HAP-1 (cell line): ENCODE data around the gene C14orf119.
A peak's percentile ranks its signal among the peaks of the same experiment; 100 is the strongest.

Experiments used
- DNase-seq, 2 experiments: peaks; one replicate each; pipeline ENCODE4 v3.0.0-alpha.2; 2016 to 2020; ENCODE audit warnings: low spot score in 2 of 2
- H3K27me3 ChIP-seq: fragments of 250-450 bp; sonication (Bioruptor Pico); 2 replicates; pipeline ENCODE4 v1.5.1; 2020; ENCODE audit warnings: low read depth, mild to moderate bottlenecking, moderate library complexity
- H3K36me3 ChIP-seq: fragments of 250-450 bp; sonication (Bioruptor Pico); replicated peaks from 2 replicates; pipeline ENCODE4 v1.5.1; 2020; ENCODE audit warnings: mild to moderate bottlenecking
- H3K4me1 ChIP-seq: fragments of 250-450 bp; sonication (Bioruptor Pico); 2 replicates; pipeline ENCODE4 v1.5.1; 2020; ENCODE audit warnings: mild to moderate bottlenecking
- H3K4me3 ChIP-seq: fragments of 250-450 bp; sonication (Bioruptor Pico); 2 replicates; pipeline ENCODE4 v1.5.1; 2020; ENCODE audit warnings: mild to moderate bottlenecking, moderate library complexity
- H3K9me3 ChIP-seq: fragments of 250-450 bp; sonication (Bioruptor Pico); 2 replicates; pipeline ENCODE4 v1.5.1; 2020; ENCODE audit warnings: mild to moderate bottlenecking, moderate library complexity
- in situ Hi-C: fragments of 300-500 bp; cut with MboI; formaldehyde crosslinking; loops from 3 replicates; pipeline ENCODE4 v1.14.3; 2020; ENCODE audit warnings: low sequenced_read_pairs, inconsistent platforms, mixed read lengths

The C14orf119 gene

DNA sequence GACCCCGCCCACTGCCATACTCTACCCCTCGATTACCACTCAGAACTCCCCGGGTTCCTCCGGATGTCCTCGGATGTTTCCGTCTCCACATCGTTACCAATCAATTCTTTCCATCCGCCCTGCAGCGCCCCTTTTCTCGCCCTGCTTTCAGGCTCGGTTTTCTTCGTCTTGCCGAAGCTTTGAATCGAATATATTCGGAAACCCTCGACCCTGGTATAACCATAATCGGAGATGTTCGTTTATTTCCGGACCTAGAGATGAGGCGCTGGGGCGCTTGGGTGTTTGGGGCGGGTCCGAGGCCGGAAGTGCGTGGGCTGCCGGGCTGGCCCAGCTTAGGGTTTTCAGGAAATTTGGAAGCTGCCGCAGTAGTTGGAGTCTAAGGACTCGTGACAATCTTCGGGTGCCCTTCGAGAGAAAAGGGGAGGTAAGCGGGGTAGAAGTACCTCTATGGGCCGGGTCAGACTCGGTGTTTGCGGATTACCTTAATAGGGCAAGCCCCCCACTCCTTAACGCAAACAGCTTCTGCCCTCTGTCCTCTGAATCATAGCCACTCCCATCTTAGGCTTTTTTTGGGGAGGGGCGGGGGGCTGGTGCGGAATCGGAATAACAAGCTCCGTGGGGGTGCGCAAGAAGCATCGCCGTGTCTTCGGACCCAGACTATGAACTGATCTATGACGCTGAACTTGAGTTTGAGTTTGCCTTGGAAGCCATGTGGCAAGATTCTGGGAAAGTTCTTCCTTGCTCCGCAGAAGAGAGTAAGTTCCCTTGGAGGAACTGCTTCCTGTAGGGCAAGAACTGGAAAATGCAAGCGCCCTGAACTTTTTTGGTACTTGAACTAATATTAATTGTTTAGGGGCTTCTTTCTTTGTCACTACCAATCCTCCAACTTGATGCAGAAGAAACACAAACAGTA lies at the start of gene C14orf119:
Gene C14orf119, plus strand, starts transcription at position 310 of the 913 bp plus-strand sequence. CDS start 2,154 bp downstream, outside the sequence.
- no peaks in the 10 kb centered on the region for H3K9me3 ChIP-seq
- no peaks in the 10 kb centered on the region for H3K27me3 ChIP-seq
- peak within 1 kb of the TSS; percentile 98 for H3K4me3 ChIP-seq
- in situ Hi-C loops, result no loop called here
- H3K36me3 ChIP-seq, result peaks cover 46% of the 10 kb centered on the region
- peaks cover 14% of the 10 kb centered on the region for H3K4me1 ChIP-seq
- peak; percentile 99 for DNase-seq

GRCh38 chr14:23047034-23047634 lies 48.2 kb upstream of the C14orf119 start:
- Histone ChIP-seq H3K4me1 (no peaks in the 10 kb centered on the region), H3K9me3 (no peaks in the 10 kb centered on the region), H3K4me3 (no peak overlapping the region), H3K27me3 (no peaks in the 10 kb centered on the region), H3K36me3 (peaks cover 3% of the 10 kb centered on the region; the same call in 1 of the 2 replicates)
- in situ Hi-C loops, result no loop called here
- DNase-seq, result no peak

DNA sequence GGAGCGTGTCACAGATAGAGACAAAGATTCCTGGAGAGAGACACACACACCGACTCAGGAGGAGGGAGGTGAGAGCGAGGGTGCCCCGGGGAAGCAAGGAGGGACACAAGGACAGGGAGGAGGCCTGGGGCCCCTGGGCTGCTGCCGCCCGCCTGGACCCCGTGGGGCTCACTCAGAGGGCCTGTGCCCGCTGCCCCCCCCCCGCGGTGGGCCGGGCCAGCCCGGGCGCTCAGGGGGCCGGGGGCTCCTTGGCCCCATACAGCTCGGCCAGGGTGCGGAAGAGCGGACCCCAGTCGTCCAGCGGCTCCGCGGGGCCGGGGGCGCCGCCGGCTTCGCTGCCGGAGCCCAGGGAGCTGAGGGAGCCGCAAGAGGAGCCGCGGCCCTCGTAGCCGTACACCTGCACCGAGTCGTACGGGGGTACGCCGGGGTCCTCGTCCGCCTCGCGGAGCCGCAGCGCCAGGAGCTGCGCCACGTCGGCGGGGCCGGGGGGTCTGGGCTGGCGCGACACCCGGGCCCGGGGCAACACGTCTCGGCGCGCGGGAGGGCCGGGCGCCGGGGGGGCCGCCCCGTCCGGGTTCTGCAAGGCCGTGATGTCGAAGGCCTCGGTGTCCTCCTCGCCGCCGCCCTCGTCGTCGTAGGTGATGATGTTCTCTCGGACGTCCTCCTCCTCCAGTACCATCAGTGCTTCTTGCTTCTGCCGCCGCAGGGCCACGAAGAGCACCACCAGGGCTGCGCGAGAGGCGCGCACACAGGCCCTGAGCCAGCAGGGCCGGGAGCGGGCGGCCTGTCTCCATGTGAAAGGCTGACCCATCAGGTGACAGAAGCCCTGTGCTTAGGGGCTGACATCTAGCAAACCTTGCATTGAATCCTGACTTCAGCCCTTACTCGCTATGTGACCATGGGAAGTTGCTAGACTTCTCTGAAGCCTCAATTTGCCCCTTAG lies 47.3 kb upstream of the C14orf119 start:
- no peaks in the 10 kb centered on the region for H3K9me3 ChIP-seq
- H3K4me1 ChIP-seq, result no peaks in the 10 kb centered on the region
- H3K27me3 ChIP-seq, result no peaks in the 10 kb centered on the region
- peaks cover 3% of the 10 kb centered on the region; the same call in 1 of the 2 replicates for H3K36me3 ChIP-seq
- DNase-seq, result no peak
- H3K4me3 ChIP-seq, result no peak overlapping the region
- in situ Hi-C loops, result no loop called here

DNA sequence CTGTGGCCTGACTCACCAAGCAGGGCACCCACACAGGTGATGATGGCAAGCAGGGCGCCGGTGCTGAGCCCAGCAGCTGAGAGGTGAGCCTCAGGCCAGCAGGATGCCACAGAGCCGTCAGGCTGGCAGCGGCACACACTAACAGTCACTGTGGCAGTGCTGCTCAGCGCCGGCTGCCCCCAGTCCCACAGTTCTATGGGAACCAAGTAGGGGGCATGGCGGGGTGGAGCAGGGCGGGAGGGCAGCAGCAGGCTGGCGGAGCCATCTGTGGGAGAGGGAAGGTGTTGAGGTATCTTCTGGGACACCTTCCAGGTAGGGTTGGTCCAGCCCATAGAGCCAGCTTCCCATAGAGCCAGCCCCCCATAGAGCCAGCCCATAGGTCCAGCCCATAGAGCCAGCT lies 46.3 kb upstream of the C14orf119 start:
- peaks cover 3% of the 10 kb centered on the region; the same call in 1 of the 2 replicates for H3K36me3 ChIP-seq
- no peaks in the 10 kb centered on the region for H3K27me3 ChIP-seq
- H3K9me3 ChIP-seq, result no peaks in the 10 kb centered on the region
- no peak for DNase-seq
- H3K4me3 ChIP-seq, result no peak overlapping the region
- no peaks in the 10 kb centered on the region for H3K4me1 ChIP-seq
- in situ Hi-C loops, result no loop called here

GRCh38 chr14:23051141-23052057 lies 43.9 kb upstream of the C14orf119 start:
- H3K9me3 ChIP-seq, result no peaks in the 10 kb centered on the region
- H3K4me3 ChIP-seq, result no peak overlapping the region
- no peaks in the 10 kb centered on the region for H3K27me3 ChIP-seq
- H3K4me1 ChIP-seq, result 0 out of 2 replicates have a peak, but pooled peaks cover 2% of the 10 kb centered on the region
- DNase-seq, result no peak
- peaks cover 3% of the 10 kb centered on the region; the same call in 1 of the 2 replicates for H3K36me3 ChIP-seq
- in situ Hi-C loops, result loop anchor here (5.0 to 25.0 kb wide), 2 partner anchors 74 to 489 kb away; no protein-coding TSS in a partner anchor

DNA sequence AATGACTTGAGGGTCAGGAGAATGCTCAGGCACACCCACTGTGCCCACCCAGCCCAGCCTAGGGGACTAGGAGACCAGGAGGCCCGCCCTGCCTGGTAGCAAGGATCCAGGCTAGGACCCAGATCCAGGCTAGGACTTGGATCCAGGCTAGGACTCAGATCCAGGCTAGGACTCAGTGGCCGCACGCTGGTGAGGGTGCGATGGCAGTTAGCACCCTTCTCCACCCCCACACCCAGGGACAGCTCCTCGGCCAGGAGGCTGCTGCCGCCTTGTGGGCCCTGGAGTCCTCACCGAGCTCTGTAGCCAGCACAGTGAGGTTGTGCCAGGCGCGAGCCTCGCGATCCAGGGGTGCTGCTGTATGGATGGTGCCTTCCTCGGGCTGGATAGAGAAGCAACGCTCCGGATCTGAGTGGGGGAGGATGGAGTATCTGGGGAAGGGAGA lies 43.1 kb upstream of the C14orf119 start:
- no peak for DNase-seq
- H3K27me3 ChIP-seq, result no peaks in the 10 kb centered on the region
- H3K4me3 ChIP-seq, result no peak overlapping the region
- in situ Hi-C loops, result loop anchor here (5.0 to 25.0 kb wide), 2 partner anchors 75 to 490 kb away; no protein-coding TSS in a partner anchor
- 0 out of 2 replicates have a peak, but pooled peaks cover 8% of the 10 kb centered on the region for H3K4me1 ChIP-seq
- H3K9me3 ChIP-seq, result no peaks in the 10 kb centered on the region
- peaks cover 3% of the 10 kb centered on the region; the same call in 1 of the 2 replicates for H3K36me3 ChIP-seq

GRCh38 chr14:23052671-23053070 lies 42.6 kb upstream of the C14orf119 start:
- Histone ChIP-seq H3K27me3 (no peaks in the 10 kb centered on the region), H3K9me3 (no peaks in the 10 kb centered on the region), H3K4me1 (0 out of 2 replicates have a peak, but pooled peaks cover 8% of the 10 kb centered on the region), H3K36me3 (peaks cover 3% of the 10 kb centered on the region; the same call in 1 of the 2 replicates), H3K4me3 (no peak overlapping the region)
- in situ Hi-C loops, result loop anchor here (5.0 to 25.0 kb wide), 2 partner anchors 75 to 490 kb away; no protein-coding TSS in a partner anchor
- no peak for DNase-seq

DNA sequence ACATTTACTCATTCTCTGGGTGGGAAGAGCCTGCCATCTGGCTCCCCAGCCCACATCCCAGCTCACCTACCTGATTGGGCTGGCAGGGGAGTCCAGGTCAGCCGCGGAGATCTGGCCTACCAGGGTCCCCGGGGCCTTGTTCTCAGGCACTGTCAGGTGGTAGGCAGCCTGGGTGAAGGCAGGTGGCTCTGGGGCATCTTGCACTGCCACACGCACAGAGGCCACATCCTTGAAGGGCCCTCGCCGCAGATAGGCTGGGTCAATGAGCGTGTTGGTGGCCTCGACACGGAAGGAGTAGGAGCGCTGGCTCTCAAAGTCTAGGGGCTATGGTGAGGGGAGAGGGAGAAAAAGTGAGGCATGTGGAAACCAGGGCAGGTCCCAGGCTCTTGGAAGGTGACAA lies 41.9 kb upstream of the C14orf119 start:
- DNase-seq, result no peak
- no peak overlapping the region for H3K4me3 ChIP-seq
- H3K4me1 ChIP-seq, result 0 out of 2 replicates have a peak, but pooled peaks cover 8% of the 10 kb centered on the region
- H3K36me3 ChIP-seq, result peaks cover 6% of the 10 kb centered on the region
- in situ Hi-C loops, result loop anchor here (5.0 to 25.0 kb wide), 2 partner anchors 76 to 491 kb away; no protein-coding TSS in a partner anchor
- no peaks in the 10 kb centered on the region for H3K27me3 ChIP-seq
- no peaks in the 10 kb centered on the region for H3K9me3 ChIP-seq

DNA sequence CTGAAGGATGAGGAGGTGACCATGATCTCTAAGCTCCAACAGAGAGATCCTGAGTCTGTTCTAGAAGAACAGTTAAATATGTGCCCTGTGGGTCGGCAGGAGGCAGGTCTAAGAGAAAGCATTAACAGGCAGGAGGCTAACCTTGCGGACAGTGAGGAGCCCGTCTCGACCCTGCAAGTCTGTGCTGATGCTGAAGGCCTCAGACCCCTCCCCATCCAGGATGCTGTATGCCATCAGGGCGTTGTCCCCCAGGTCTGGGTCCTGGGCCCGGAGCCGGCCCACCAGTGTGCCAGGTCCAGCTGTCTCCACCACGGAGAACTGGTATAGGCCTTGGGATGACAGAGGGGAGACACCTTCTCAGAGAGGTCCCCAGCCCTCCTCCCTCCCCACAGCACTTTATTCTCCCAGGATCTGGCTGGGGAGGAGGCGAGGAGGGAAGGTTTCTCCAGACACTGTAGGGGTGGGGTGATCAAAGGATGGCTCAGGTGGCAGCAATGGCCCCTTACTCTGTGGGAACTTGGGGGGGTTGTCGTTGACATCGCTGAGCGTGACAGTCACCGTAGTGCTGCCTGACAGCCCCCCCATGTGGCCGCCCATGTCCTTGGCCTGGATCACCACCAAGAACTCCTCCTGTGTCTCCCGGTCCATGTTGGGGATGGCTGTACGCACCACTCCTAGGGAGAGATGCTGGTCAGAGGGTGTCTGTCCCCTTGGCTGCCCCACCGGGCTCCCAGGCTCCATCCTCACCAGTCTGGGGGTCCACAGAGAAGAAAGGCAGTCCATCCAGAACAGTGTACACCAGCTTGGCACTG lies 41.1 kb upstream of the C14orf119 start:
- no peak for DNase-seq
- in situ Hi-C loops, result loop anchor here (5.0 to 25.0 kb wide), 2 partner anchors 77 to 492 kb away; no protein-coding TSS in a partner anchor
- Histone ChIP-seq H3K9me3 (no peaks in the 10 kb centered on the region), H3K4me3 (no peak overlapping the region), H3K36me3 (peaks cover 14% of the 10 kb centered on the region), H3K27me3 (no peaks in the 10 kb centered on the region), H3K4me1 (0 out of 2 replicates have a peak, but pooled peaks cover 8% of the 10 kb centered on the region)

- Histone ChIP-seq H3K27me3 (no peaks in the 10 kb centered on the region), H3K4me1 (0 out of 2 replicates have a peak, but pooled peaks cover 8% of the 10 kb centered on the region), H3K9me3 (no peaks in the 10 kb centered on the region), H3K4me3 (no peak overlapping the region), H3K36me3 (peaks cover 20% of the 10 kb centered on the region)
- in situ Hi-C loops, result loop anchor here (25.0 kb wide), 1 partner anchor 493 kb away; no protein-coding TSS in a partner anchor
- no peak for DNase-seq
These were observed 40.2 kb upstream of the C14orf119 start for GRCh38 chr14:23055147-23055550.

GRCh38 chr14:23055621-23056144 lies 39.6 kb upstream of the C14orf119 start:
- no peak for DNase-seq
- no peaks in the 10 kb centered on the region for H3K27me3 ChIP-seq
- H3K9me3 ChIP-seq, result no peaks in the 10 kb centered on the region
- in situ Hi-C loops, result loop anchor here (25.0 kb wide), 1 partner anchor 493 kb away; no protein-coding TSS in a partner anchor
- 0 out of 2 replicates have a peak, but pooled peaks cover 8% of the 10 kb centered on the region for H3K4me1 ChIP-seq
- no peak overlapping the region for H3K4me3 ChIP-seq
- peaks cover 25% of the 10 kb centered on the region for H3K36me3 ChIP-seq
